CD4-positive, alpha-beta T cell treated with Interleukin-6 for 4 hours (primary cell): ENCODE data around the gene UPK1B.
"Not testable (repeated sequence)": the region's sequence is repeated elsewhere in the genome, so short reads cannot be mapped to it uniquely, and the experiment has no call there.

Experiments
- DNase-seq: peaks from one replicate; pipeline ENCODE4 v3.0.0-alpha.2; 2020; ENCODE audit warnings: mixed read lengths

The UPK1B gene

GRCh38 chr3:119227070-119227850 is 53.9 kb downstream of the UPK1B start:
- no peak for DNase-seq

GRCh38 chr3:119228373-119229145 is 55.2 kb downstream of the UPK1B start:
- no peak for DNase-seq

GRCh38 chr3:119229190-119229589 is 55.8 kb downstream of the UPK1B start:
- DNase-seq: no peak

- DNase-seq: no peak
Measured at GRCh38 chr3:119230071-119230470, 56.7 kb downstream of the UPK1B start.

- no peak for DNase-seq
Measured at GRCh38 chr3:119230745-119231144, 57.3 kb downstream of the UPK1B start.

GRCh38 chr3:119234610-119235009 is 61.2 kb downstream of the UPK1B start:
- DNase-seq: no peak

- DNase-seq: no peak
Measured at GRCh38 chr3:119235151-119235550, 61.8 kb downstream of the UPK1B start.

- DNase-seq: peak; percentile 46
Measured at GRCh38 chr3:119236756-119237155, 63.4 kb downstream of the UPK1B start.

- DNase-seq: no peak
Measured at GRCh38 chr3:119237299-119237698, 63.9 kb downstream of the UPK1B start.

- no peak for DNase-seq
Measured at GRCh38 chr3:119238363-119238762, 65.0 kb downstream of the UPK1B start.

GRCh38 chr3:119239206-119239820 is 65.9 kb downstream of the UPK1B start:
- no peak for DNase-seq

- no peak for DNase-seq
Measured at GRCh38 chr3:119240101-119240590, 66.7 kb downstream of the UPK1B start.

- DNase-seq: peak; percentile 77
Measured at GRCh38 chr3:119240591-119241434, 67.4 kb downstream of the UPK1B start, which contains the start of gene B4GALT4. B4GALT4 (minus strand) TSS chr3:119240878; CDS start chr3:119230099, 10,779 bp downstream.

- not testable (repeated sequence) for DNase-seq
Measured at GRCh38 chr3:119242387-119243057, 69.1 kb downstream of the UPK1B start.

GRCh38 chr3:119243058-119243529 is 69.7 kb downstream of the UPK1B start:
- DNase-seq: not testable (repeated sequence)

GRCh38 chr3:119243712-119244111 is 70.3 kb downstream of the UPK1B start:
- DNase-seq: no peak

- no peak for DNase-seq
Measured at GRCh38 chr3:119245778-119246177, 72.4 kb downstream of the UPK1B start.
